Ammon's horn (tissue), 1 donor: ENCODE measurements around the gene IKZF1.
"Not testable (repeated sequence)": the region's sequence is repeated elsewhere in the genome, so short reads cannot be mapped to it uniquely, and the experiment has no call there.

Experiments used
- DNase-seq: peaks from one replicate; pipeline ENCODE4 v3.0.0-alpha.2; 2016; ENCODE audit warnings: low spot score

IKZF1 gene

DNA sequence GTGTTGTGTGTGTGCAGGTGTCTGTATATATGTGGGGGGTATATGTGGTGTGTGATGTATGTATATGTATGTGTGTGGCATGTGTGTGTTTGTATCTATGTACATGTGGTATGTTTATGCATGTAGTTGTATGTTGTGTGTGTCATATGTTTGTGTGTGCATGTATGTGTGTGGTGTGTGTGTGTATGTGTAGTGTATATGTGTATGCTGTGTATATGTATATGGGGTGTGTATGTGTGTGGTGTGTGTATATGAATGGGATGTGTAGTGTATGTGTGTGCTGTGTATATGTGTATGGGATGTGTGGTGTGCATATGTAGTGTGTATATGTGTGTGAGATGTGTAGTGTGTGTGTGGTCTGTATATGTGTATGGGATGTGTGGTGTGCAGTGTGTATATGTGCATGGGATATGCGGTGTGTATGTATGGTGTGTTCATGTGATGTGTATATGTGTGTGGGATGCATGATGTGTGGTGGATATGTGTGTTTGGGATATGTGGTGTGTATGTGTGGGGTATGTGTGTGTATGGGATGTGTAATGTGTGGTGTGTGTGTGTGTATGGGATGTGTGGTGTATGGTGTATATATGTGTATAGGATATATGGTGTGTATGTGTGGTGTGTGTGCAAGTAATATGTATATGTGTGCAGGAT, 30.0 kb downstream of the IKZF1 start:
- no peak for DNase-seq

DNA sequence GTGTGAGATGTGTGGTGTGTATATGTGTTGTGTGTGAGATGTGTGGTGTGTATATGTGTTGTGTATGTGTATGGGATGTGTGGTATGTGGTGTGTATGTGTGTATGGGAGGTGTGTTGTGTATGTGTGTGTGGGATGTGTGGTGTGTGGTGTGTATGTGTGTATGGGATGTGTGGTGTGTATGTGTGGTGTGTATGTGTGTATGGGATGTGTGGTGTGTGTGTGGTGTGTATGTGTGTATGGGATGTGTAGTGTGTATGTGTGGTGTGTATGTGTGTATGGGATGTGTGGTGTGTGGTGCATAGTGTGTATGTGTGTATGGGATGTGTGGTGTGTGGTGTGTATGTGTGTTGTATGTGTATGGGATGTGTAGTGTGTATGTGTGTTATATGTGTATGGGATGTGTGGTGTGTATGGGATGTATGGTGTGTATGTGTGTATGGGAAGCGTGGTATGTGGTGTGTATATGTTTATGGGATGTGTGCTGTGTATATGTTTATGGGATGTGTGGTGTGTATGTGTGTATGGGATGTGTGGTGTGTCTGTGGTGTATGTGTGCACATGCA, 30.8 kb downstream of the IKZF1 start:
- DNase-seq: no peak

DNA sequence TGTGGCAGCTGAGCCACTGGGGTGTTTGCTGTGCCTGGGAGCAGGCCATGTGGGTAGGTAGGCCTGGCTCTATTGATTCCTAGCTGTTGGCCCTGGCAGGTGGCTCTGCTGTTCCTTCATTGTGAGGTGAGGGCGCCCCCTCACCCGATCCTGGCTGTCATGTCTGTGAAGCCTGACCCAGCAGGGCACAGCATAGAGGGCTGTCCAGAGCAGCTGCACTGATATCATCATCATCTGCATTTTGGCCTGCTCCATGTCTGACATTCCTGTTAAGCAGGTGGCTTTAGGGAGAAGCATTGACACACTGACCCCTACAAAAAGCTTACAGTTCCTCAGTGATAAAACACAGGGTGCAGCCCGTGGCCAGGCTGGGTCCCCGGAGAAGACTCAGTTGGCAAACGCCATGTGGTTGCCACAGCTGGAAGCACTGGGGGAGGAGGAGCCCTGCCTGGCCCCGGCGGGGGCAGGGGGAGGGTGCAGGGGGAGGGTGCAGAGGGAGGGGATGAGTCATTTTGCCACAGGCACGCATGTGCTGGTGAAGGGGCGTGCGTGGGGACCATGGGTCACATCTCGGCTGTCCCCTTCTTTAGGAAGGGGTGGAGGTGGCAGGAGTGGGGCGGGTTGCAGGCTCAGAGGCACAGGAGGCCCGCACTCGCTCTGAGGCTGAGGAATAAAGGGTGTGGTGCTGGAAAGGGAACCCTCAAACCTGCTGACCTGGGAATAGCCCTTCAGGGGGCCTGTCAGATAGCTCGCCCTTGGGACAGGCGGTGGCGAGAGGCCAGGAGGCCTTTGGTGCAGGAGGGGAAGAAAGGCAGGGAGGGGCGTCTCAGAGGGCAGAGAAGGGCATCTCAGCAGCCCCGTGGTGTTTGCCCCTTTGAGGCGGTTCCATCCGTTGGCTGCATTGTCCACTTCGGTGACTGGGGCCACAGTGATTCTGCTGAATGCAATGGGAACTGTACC, 31.6 kb downstream of the IKZF1 start:
- DNase-seq: no peak

DNA sequence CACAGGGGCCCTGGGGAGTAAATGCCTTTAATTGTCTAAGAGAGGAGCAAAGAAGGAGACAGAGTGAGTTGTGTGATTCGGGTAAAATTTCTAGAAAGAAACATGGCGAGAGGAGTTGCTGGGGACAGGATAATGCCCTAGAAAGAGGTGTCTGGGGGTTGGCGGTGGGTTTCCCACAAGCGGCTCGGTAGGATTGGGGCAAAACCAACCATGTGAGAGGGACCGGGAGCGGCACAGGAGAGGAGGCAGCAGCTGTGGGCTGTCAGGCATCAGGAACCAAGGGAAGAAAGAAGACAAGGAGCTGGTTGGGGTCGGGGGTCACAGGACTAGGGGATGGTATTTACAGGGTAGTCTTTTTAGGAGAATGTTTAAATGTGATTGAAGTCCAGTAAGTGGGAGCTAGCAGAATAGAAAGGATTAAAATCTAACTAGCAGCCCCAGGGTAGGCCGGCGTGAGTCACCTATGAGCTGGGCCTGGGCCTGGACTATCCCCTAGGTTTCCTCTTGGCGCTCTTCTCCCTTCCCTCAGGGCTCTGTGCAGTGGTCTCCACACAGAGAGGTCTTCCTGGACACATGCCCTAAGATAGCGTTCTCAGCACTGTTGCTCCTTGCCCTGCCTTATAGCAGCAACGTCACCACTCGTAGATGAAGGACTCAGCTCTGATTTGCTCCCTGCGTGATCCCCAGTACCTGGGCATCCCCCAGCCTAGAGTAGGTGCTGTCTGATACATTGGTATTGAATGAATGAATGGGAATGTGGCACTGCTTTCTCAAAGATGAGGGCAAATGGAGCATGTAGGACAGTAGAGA, 32.6 kb downstream of the IKZF1 start:
- DNase-seq: no peak

DNA sequence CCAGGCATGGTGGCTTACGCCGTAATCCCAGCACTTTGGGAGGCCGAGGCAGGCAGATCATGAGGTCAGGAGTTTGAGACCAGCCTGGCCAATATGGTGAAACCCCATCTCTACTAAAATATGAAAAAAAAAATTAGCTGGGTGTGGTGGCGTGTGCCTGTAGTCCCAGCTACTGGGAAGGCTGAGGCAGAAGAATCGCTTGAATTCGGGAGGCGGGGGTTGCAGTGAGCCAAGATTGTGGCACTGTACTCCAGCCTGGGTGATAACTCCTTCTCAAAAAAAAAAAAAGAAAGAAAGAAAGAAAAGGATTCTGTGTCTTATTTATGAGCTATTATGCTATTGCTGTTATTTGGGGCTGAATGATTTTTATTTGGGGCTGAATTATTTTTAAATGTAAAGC, 35.0 kb downstream of the IKZF1 start:
- DNase-seq: not testable (repeated sequence)

DNA sequence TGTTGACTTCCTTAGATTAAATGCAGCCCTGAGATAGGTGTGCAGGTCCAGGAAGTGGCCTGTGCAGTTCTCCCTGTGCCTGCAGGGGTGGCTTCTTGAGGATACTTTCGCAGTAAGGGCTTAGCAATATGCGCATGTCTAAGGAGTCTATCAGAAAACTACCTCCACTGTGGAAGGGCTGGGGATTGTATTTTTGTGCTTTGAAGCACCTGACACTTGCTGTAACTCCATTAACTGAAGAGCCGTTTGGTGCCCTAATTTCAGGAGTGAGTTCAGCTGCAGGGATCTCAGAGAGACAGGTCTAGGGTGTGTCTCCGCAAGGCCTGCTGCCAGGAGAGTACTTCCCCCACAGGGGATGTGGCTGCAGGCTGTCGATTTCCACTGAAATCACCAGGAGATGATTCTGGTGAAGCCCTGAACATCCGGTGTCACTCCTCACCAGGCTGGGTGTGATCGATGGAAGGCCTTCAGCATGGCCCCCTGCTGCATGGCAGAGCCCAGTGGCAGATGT, 35.5 kb downstream of the IKZF1 start:
- no peak for DNase-seq

DNA sequence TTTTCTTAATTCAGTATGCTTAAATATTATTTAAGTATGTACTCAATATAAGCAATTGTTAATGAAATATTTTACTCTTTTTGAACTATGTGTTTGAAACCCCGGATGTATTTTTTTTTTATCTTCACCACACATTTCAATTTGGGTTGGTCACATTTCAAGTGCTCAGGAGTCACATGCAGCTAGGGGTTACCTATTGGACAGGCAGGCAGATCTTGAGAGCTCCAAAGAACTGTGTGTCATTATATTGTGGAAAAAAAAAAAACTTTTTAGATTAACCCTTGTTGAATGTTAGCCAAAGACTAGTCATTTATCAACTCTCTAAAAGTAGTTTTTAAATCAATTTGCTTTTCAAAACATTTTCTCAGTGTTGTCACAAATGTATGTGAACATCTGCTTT, 37.2 kb downstream of the IKZF1 start:
- DNase-seq: no peak

DNA sequence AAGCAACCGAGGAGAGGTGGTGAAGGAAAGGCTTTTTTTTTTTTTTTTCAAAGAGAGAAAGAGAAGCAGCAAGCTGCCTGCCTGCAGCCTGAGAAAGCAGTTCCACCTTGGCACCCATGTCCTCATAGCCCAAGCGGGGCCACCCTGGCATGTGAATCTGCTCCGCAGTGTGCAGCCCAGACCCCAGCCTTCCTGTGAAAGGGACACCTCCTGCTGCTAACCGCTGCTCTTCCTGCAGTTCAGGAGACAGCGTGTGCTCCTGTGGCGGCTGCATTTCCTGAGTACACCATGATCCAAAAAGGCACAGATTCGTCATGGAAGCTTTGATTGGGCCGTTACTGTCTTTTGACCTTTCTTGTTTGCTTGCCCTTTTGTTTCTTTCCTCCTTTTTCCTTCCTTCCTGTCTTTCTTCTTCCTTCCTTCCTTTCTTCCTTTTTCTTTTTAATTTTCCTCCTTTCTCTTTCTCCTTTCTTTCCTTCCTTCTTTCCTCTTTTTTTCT, 38.1 kb downstream of the IKZF1 start:
- no peak for DNase-seq

DNA sequence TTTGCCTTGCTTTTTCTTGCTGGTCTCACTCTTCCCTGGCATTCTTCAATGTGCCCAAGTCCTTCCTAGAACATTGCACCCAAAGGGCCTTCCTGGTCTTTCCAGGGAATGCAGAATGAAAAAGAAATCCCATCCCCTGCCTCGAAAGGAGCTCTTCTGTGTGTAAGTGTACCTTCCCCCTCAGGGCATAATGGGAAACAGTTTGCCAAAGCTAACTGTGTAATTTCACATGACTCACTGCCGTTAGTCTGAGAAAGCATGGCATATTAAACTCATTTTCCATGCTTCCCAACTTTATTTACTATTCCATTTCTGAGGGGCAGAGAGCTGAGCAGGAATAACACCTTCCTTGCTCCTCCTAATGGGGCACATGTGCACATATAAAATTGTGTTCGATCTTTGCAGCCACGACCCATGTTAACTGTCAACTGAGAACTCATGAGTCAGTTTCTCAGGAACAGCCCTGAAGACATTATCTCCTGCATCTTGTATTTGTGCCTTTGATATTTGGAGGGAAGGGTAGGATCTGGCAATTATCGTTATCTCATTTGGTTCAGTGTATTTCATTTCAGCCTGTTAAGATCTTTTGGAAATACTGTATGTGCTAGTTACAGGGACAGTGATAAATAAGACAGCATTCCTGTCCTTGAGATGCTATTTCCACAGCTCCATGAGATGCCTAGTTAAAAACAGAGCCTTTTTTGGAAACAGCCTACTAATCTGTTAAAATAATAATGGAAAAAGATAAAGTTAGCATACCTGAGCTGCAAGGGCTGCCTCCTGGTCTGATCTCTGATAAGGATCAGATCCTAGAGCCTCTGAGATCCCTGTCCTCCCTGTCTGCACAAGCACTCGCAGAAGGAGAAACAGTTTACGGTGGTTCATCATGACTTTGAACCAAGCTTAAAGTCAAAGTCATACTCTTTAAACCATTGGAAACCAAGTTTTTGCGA, 42.3 kb downstream of the IKZF1 start:
- no peak for DNase-seq

DNA sequence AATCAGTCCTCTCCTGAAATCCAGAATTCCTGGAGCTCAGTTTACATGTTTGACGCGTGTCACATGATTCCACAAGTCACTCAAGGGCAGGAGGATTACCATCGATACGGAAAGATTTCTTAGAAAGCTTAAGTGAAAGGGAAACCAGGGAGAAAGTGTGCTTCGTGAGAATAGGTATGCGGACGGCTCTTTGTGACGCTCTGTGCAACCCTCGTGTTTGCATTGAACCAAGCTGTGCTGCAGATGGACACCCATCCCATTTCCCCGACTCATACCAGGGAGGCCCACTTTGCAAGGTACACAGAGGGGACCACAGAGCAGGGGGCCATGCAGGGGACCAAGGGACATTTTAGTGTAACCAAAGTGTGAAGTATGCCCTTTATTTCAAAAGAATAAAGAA, 43.2 kb downstream of the IKZF1 start:
- DNase-seq: no peak

DNA sequence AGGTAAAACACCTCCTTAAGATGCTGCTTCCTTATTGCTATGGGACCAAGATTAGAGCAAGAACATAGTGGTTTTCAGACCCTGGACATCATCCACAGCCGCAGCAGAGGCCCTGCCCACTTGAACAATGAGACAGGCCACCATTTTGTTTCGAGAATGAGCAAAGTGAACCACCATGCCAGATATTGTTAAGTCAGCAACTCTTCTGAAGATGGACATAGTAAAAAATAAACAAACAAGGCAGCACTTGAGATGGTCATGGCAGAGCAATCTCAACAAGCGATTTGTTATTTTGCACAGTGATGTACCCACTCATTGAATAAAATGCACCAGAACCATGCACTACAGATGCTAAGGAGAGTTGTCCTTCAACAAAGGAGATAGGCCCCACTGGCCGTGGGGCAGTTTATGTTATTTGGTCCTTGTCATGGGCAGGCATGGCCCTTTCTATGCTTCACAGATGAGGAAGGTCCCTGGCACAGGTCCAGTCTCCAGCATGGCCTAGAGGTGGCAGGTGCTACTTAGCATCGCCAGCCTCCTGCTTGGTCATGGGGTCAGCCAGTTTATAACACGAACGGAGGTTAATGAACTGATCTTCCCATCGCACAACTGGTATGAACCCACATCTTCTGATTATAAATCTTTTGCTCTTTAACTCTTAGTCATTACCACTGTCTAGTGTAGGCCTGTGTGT, 44.1 kb downstream of the IKZF1 start:
- DNase-seq: no peak

DNA sequence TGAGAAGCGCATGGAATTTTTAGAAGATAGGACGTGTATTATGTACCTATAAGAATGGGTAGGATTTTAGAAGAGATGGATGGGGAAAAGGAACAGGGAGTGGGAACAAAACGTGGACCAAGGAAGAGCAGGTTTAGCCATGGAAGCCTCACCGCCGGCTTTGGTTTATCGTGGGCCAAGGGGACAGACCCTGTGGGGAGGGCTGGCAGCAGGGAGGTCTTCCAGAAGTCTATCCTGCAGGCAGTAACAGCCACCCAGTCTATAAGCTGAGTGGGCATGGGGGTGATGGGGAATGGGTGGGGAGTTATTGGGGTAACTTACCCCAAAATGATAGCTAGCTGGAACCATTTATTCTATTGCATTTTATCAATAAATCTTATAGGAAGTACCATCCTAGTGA, 44.9 kb downstream of the IKZF1 start:
- DNase-seq: no peak

DNA sequence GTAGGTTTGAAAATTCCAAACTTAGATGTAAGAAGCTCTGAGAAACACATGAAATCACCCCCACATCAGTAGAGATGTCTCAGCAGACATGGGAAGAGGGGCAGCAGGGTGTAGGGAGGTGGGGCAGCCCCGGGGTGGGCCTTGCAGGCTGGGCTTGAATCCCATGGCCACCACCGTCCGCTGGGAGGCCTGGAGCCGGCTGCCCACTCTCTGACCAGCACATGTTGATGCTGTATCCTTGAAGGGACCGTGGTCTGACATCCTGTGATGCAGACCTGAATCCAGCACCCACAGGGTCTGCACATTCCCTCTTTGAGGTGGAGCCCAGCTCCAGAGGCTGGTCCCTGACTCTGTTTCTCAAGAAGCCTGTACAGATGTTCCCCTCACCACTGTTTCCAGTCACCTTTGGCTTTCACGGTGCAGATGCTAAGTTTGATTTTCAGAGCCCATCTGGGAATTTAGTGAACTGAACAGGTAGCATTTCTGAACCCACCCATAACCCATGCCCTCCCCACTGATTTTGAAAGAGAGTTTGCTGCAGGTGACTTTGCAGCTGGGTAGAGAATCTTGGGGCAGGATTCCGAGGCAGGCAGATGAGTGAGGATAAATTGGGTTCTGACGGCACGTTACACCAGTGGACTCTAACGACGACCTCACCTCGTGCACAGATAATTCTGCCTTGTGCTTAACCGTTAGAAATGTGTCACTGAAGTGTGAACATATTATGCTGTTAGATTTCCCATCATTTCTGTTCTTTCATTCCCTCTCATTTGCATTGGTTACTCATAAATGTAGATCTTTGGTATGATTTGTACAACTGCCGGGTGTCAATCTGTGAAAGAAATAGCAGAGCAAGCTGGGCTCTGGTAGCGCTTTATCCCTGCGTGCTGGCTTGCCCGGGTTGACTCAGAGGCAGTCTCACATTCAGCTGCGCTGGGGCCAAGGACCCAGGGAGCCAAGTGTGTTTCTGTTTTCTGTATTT, 45.7 kb downstream of the IKZF1 start:
- DNase-seq: no peak

DNA sequence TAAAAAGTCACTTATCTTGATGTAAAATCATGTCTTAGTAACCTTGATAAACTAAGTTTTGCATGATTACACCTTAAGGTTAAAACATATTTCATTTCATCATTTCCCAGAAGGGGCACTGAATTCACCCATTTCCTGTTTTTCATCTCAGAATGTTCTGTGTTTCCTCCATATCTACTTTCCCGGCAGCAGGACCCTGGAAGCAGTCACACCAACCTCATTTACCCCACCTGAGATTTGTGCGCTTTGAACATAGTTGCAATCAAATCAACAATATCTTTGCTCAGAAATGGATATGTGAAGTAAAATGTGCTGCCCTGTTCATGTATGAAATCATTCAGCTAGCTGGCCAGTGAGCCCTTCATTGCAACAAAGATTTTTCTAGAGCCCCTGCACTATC, 46.8 kb downstream of the IKZF1 start:
- DNase-seq: no peak

DNA sequence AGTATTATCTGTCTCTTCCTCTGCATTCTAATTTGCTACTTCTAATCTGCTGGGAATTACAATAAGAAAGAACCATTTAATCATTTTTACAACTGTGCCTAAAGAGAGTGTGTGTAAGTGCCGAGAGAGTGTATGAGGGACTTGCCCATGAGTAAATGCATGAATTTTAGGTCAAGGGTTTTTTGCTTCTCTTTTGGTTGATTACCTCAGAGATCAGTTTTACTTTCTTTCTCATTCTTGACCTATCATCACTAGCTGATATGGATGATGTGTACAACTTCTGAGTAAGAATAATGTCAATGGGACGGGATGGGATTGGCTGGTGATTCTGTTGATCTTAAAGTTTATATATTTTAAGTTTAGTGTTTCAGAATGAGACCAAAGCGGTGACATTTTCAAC, 47.8 kb downstream of the IKZF1 start:
- DNase-seq: no peak

DNA sequence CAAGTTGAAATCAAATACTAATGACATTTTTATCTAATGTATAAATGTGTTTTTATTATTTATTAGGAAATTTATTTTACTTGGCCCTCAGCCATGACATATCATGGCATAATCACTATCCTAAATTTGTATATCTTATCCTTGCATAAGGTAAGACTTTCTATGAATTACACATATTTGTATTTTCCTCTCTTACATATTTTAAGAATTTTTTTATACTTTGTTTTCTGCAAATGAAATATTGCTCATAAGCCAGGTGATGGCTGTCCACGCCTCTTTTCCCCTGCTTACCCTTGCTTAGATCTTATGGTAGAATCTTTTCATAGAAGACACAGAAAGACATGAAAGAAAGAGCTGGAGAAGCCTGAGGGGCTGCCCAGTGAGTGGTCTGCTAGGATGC, 48.2 kb downstream of the IKZF1 start:
- DNase-seq: no peak

DNA sequence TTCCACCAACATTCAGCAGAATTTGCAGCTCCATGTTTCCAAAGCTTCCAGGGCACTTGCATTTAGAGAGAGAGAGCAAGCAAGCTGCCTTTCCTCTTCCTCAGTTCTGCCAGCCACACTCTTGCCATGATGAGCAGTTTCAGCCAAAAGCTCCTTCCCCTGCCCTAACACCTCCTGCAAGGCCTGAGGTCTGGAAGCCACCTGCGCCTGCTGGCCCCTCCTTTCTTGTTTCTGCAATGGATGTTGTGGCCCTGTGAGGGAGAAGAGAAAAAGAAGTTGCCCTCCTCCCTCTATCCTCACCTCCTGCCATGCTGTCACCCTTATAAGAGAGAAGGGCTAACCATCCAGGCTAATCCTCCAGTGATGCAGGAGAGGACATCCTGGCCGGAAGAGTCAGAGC, 48.7 kb downstream of the IKZF1 start:
- DNase-seq: no peak

DNA sequence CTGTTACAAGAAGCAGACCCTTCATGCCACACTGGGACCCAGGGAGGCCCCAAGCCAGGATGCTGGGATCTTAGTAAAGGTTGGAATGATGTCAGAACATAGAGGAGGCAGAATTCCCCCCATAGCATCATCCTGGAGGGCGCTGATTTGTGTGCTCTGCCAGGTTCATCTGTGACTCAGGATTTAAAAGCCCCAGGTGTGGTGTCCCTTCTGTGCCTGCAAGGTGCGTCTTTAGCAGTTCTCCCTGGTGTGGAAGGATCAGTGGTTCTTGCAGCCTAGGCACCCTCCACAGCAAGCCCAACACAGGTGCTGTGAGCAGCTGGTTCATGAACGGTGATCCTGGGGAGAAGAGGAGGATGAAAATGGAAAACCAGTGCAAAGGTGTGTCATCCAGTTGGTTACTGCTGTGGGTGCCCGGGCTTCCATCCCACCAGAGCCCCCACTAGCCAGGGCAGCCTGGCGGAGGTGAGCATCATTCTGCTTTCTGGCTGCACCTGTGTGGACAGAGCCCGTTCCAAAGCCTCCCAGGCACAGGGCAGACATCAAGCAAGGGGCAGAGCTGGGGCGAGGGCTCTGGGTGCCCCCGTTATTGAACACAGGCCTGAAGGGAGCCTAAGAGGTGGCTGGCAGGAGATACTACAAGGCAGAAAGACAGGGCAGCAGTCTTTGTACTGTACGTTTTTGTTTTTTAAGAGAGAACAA, 49.5 kb downstream of the IKZF1 start:
- DNase-seq: no peak
